Body of pancreas (tissue), 4 donors: ENCODE measurements around the gene SGCD.

ENCODE experiments used
- CTCF ChIP-seq, 7 experiments: fragments of 450-650 bp in 4 of 7; fragments of 200-600 bp in 3 of 7; sonication (generic) in 3 of 7; IDR thresholded peaks; one replicate each; pipeline ENCODE4 v1.5.1; 2016 to 2019; ENCODE audit warnings: antibody characterized with exemption in 7 of 7
- POLR2A ChIP-seq, 3 donors: fragments of 450-650 bp; IDR thresholded peaks; one replicate each; pipeline ENCODE4 v1.6.1; 2016; ENCODE audit warnings: antibody characterized with exemption in 3 of 3, mild to moderate bottlenecking in 2 of 3

GRCh38 chr5:156670615-156671014 is 343.7 kb downstream of the SGCD start:
- no peak for TF ChIP-seq POLR2A (IDR thresholded peaks at IDR 0.05)
- no peak for TF ChIP-seq CTCF (IDR thresholded peaks at IDR 0.05)
